HG02588 (cell line): ENCODE data around the gene IER5L.
"Not testable (repeated sequence)": the region's sequence is repeated elsewhere in the genome, so short reads cannot be mapped to it uniquely, and the experiment has no call there.

ENCODE experiments used
- ATAC-seq: cut with Tn5 transposase; IDR thresholded peaks from one replicate; pipeline ENCODE4 v1.9.1; 2021; ENCODE audit warnings: mild to moderate bottlenecking, moderate library complexity; ENCODE audit not compliant: unreplicated experiment

IER5L gene

GRCh38 chr9:129164246-129164930 lies 13.7 kb downstream of the IER5L start:
- ATAC-seq = no peak

- ATAC-seq = no peak
These were observed 14.3 kb downstream of the IER5L start for GRCh38 chr9:129163753-129164152.

GRCh38 chr9:129163198-129163670 lies 14.8 kb downstream of the IER5L start:
- not testable (repeated sequence) for ATAC-seq

GRCh38 chr9:129162497-129163197 lies 15.4 kb downstream of the IER5L start:
- ATAC-seq = no peak

GRCh38 chr9:129161534-129161837 lies 16.6 kb downstream of the IER5L start:
- ATAC-seq = no peak

- no peak for ATAC-seq
These were observed 17.1 kb downstream of the IER5L start for GRCh38 chr9:129160712-129161533.

GRCh38 chr9:129156163-129156562 lies 21.9 kb downstream of the IER5L start:
- no peak for ATAC-seq

- no peak for ATAC-seq
These were observed 23.1 kb downstream of the IER5L start for GRCh38 chr9:129154866-129155477.

- no peak for ATAC-seq
These were observed 26.6 kb downstream of the IER5L start for GRCh38 chr9:129151469-129151868.

- no peak for ATAC-seq
These were observed 27.3 kb downstream of the IER5L start for GRCh38 chr9:129150672-129151211.

GRCh38 chr9:129150122-129150521 lies 27.9 kb downstream of the IER5L start:
- no peak for ATAC-seq

GRCh38 chr9:129149442-129149841 lies 28.6 kb downstream of the IER5L start:
- ATAC-seq = no peak

GRCh38 chr9:129148463-129149204 lies 29.4 kb downstream of the IER5L start:
- ATAC-seq = no peak

- ATAC-seq = no peak
These were observed 31.6 kb downstream of the IER5L start for GRCh38 chr9:129146441-129146941.

- no peak for ATAC-seq
These were observed 32.2 kb downstream of the IER5L start for GRCh38 chr9:129145841-129146292.

- ATAC-seq = no peak
These were observed 32.7 kb downstream of the IER5L start for GRCh38 chr9:129145316-129145715.

- ATAC-seq = no peak
These were observed 34.8 kb downstream of the IER5L start for GRCh38 chr9:129143031-129143927.

- no peak for ATAC-seq
These were observed 35.7 kb downstream of the IER5L start for GRCh38 chr9:129142138-129142935.
